GM19455 (cell line): ENCODE measurements around the gene HEXD.
"Not testable (repeated sequence)": the region's sequence is repeated elsewhere in the genome, so short reads cannot be mapped to it uniquely, and the experiment has no call there.

Source experiments
- ATAC-seq: cut with Tn5 transposase; IDR thresholded peaks from one replicate; pipeline ENCODE4 v1.9.1; 2021; ENCODE audit not compliant: unreplicated experiment

HEXD gene

GRCh38 chr17:82457073-82457928, 39.2 kb downstream of the HEXD start:
- ATAC-seq: no peak

- no peak for ATAC-seq
Measured at GRCh38 chr17:82457929-82458178, 39.7 kb downstream of the HEXD start.

- peak; percentile 94 for ATAC-seq
Measured at GRCh38 chr17:82458179-82458884, 40.2 kb downstream of the HEXD start, which contains the start of gene NARF. NARF (plus strand) TSS chr17:82458741; CDS start chr17:82458804, 63 bp downstream.

DNA sequence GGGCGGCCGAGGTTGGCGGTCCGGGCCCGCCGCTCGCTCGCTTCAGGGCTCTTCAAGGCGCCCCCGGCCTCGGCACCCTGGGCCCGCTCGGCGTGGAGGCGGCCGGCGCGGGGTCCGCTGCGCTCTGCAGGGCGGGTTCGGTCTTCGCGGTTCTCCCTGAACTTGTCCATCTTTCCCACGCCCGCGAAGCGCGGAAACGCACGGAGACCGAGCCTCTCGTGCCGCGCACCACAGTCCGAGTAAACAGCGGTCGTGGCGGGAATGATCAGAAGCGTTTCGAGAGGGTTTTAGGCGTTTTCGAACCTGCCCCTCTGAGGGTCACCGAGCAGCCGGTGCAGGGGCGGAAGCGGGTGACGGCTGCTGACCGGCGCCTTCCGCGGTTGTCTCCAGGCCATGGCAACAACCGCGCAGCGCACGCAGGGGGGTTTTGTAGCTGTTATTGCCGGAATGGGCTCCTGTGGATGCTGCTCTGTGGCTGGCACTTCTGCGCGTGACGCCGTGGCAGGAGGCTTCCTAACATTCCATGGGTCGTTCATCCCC, 40.8 kb downstream of the HEXD start:
- ATAC-seq: peak; percentile 7

- ATAC-seq: not testable (repeated sequence)
Measured at GRCh38 chr17:82459936-82460335, 41.8 kb downstream of the HEXD start.

DNA sequence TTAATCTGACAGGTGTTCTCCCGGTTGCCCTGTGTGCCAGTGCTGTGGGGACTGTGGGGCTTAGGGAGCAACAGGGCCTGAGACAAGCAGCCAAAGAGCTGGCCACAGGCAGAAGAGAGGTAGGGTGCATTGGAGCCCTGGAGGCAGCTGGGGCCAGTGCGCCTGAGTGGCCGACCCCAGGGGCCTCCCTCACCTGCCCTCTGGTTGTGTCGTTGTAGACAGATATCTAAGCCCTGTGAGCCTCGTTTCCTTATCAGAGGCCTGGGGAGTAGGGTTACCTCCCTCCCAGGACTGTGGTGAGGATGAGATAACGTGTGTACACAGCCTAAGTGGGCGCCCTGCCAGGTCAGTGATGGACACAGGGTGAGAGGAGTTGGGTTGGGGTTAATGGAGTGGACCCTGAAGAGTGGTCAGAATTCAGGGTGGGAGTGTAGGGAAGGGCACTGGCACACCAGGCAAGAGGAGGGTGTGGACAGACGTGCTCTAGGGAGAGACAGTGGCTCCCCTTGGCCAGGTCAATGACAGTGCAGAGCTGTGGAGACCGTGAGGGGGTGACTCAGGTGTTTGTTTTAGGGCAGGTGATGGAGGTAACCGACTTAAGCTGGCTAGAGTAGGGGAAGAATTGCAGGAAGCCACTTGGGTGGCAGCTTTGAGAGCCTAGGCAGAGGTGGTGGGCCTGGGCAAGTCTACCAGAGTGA, 43.8 kb downstream of the HEXD start:
- ATAC-seq: no peak

DNA sequence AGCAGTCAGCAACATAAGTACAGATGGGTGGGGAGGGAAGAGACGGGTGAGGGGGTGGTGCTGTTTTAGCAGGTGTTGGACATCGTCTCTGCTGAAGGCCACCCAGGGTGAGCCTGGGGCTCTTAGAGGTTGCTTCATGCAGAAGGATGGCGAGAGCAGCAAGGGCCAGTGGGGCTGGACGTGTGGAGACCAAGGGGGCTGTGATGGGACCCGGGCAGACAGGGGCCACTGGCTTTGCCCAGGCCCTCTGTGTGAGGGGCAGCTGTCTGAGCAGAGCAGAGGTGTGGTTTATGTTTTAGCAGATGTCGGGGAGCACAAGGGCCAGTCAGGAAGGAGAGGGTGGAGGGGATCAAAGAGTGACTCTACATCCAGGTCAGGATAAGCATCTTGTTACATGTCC, 45.2 kb downstream of the HEXD start:
- ATAC-seq: no peak

GRCh38 chr17:82463925-82464566, 45.9 kb downstream of the HEXD start:
- no peak for ATAC-seq

DNA sequence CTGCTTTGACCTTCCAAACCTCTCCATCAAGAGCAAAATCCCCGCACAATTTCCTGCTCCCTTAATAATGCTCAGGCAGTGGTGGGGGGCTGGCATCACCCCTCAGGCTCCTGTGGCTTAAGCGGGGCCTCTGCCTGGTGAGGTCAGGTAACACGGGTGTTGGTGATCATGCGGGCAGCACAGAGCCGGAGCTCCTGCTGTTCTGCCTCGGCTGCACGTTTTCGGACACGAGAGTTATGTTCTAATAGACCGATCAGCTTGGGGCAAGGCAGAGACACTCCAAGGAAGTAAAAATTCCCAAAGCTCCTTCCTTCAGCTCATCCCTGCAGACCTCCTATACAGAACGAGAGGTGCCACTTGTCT, 46.4 kb downstream of the HEXD start:
- no peak for ATAC-seq

DNA sequence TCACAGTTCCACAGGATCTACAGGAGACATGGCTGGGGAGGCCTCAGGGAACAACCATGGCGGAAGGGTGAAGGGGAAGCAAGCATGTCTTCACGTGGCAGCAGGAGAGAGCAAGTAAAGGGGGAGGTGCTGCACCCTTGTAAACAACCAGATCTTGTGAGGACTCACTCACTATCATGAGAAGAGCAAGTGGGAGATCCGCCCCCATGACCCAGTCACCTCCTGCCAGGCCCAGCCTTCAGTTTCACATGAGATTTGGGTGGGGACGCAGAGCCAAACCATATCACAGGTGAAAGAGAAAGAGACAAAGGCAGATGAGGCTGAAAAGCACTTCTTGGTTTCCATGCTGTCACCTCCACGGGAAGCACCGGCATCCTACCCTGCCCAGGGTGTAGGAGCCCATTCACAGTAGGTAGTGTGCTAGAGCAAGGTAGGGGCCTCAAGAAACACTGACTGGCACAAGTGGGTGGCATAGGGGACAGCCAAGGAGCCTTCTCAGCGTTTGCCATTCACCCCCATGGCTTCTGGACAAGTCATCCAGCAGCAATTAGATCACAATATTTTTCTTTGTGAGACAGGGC, 47.0 kb downstream of the HEXD start:
- no peak for ATAC-seq

DNA sequence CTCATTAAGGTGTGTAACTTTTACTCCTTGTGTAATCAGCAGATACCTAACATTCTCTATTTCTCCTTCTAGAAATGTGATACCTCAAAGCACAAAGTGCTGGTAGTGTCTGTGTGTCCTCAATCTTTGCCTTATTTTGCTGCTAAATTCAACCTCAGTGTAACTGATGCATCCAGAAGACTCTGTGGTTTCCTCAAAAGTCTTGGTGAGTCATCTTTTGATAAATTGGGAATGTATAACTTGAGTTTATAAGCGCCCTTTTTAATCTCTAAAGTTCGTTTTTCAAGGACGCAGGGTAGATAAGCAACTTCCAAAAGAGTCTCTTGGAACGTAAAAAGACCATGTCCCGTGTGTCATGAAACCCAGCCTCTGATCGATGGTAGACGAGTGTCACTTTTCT, 50.5 kb downstream of the HEXD start:
- ATAC-seq: no peak

- no peak for ATAC-seq
Measured at GRCh38 chr17:82470065-82470464, 51.9 kb downstream of the HEXD start.

- ATAC-seq: no peak
Measured at GRCh38 chr17:82474223-82475010, 56.3 kb downstream of the HEXD start.

GRCh38 chr17:82475458-82475857, 57.3 kb downstream of the HEXD start:
- no peak for ATAC-seq

DNA sequence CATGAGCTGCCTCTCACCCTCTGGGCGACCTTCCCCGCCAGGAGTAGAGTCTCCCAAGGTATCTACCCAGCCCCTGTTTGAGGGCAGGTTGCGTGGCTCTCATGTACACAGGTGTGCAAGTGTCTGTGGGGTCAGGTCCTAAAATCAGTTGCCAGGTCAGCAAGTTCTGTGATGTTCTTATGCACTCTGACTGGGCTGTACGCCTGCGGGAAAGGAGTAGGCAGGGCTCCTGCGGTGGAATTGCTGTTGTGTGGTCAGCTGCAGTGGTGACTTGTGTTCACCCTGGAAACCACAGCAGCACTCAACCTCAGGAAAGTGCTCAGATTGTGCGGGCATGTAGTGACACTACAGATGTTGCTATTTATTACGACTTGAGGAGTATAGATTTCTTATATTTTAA, 59.8 kb downstream of the HEXD start:
- no peak for ATAC-seq

DNA sequence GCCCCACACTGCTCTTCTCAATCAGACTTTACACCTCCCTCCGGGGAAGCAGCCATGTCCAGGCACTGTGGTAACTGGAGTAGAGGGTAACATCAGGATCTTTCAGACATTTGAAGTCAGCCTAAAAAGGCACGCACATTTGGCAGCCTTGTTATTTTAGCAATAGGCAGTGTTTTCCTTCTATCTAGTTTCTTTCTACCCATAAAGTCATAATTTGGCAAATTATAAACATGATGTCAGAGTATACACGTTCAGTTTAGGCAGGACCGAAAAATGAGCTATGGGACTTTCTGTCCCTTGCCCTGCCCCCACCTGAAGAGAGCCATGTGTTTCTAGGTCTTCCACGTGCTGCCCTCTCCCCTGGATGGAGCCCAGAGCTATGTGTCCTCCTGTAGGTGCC, 61.5 kb downstream of the HEXD start:
- no peak for ATAC-seq

GRCh38 chr17:82480318-82480717, 62.2 kb downstream of the HEXD start:
- ATAC-seq: no peak

GRCh38 chr17:82483204-82483660, 65.1 kb downstream of the HEXD start:
- ATAC-seq: no peak

GRCh38 chr17:82483836-82484235, 65.7 kb downstream of the HEXD start:
- no peak for ATAC-seq
